ENCODE results near the gene POLR2M.

Gene POLR2M

DNA sequence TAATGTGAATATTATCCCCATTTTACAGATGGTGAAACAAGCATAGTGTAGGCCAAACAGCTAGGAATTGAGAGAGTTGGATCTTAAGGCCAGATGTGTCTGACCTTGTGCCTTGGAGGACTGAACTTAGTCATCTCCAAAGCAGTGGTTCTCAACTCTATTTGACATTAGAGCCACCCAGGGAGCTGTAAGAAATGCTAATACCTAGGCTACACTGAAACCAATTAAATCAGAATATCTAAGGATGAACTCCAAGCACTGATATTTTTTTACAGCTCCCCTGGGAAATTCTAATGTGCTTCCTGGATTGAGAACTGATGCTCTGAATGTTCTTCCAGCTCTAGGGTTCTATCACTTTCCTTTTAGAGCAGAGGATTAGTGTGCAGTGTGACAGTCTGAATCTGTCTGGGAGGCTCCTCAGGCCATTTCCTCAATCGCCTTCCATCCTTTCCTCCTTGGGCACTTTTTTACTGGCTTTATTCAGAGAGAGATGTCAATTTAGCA lies 32.3 kb downstream of the POLR2M start:
- ChIA-PET CTCF (interaction anchor here (1.2 kb wide), 1 partner anchor 124 kb away, joined by 3 read pairs; no protein-coding TSS in a partner anchor), POLR2A (interaction anchor here (0.6 kb wide), 1 partner anchor 1833 kb away, joined by 3 read pairs; no protein-coding TSS in a partner anchor)
- Histone ChIP-seq H3K4me1 (ENCODE audit: control insufficient read depth, insufficient read depth, low read length) (no peaks in the 10 kb centered on the region), H3K27ac (ENCODE audit: extremely low read depth, low read depth, low read length) (no peak overlapping the region), H3K9me3 (ENCODE audit: control insufficient read depth, insufficient read depth, low read depth, low read length) (no peaks in the 10 kb centered on the region), H3K36me3 (ENCODE audit: control insufficient read depth in 2 of 2, insufficient read depth in 1 of 2, low read length in 2 of 2) (no peaks in the 10 kb centered on the region), H3K4me3 (ENCODE audit: low read depth, low read length) (no peak overlapping the region)
- TF ChIP-seq, protein P1, sequence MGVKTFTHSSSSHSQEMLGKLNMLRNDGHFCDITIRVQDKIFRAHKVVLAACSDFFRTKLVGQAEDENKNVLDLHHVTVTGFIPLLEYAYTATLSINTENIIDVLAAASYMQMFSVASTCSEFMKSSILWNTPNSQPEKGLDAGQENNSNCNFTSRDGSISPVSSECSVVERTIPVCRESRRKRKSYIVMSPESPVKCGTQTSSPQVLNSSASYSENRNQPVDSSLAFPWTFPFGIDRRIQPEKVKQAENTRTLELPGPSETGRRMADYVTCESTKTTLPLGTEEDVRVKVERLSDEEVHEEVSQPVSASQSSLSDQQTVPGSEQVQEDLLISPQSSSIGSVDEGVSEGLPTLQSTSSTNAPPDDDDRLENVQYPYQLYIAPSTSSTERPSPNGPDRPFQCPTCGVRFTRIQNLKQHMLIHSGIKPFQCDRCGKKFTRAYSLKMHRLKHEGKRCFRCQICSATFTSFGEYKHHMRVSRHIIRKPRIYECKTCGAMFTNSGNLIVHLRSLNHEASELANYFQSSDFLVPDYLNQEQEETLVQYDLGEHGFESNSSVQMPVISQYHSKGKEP (tag by site-specific recombination; IDR thresholded peaks at IDR 0.05): no peak
- no peak for TF ChIP-seq EGR2 (tag by site-specific recombination; IDR thresholded peaks at IDR 0.05; ENCODE audit: low read depth)

DNA sequence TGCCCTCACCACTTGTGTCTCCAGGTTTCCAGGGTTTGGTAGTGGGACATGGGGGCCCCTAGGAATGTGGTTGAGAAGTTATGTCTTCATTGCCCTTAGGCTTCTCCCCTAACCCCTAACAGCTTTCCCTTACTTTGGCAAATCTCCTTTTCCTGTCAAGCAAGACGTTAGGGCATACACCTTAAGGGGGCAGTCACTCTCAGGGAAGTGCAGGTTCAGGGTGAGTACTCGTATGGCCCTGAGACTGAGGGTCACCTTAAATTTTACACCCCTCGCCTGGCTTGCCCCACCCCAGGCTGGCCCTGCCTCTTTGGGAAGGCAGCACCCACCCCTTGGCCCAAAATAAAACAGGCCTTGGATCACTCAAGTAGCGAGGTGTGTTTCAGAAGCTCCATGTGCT lies 33.5 kb downstream of the POLR2M start:
- ChIA-PET POLR2A (no interaction called here), CTCF (interaction anchor here (1.0 to 4.2 kb wide), 4 partner anchors 7 to 327 kb away, joined by 3 to 19 read pairs (median 4); no protein-coding TSS in a partner anchor)
- H3K9me3 ChIP-seq (ENCODE audit: control insufficient read depth, insufficient read depth, low read depth, low read length): no peaks in the 10 kb centered on the region
- no peak overlapping the region for H3K27ac ChIP-seq (ENCODE audit: extremely low read depth, low read depth, low read length)
- H3K4me3 ChIP-seq (ENCODE audit: low read depth, low read length): no peak overlapping the region
- no peaks in the 10 kb centered on the region for H3K4me1 ChIP-seq (ENCODE audit: control insufficient read depth, insufficient read depth, low read length)
- TF ChIP-seq ZNF2 (tag by site-specific recombination; IDR thresholded peaks at IDR 0.05) (no peak), SETDB1 (IDR thresholded peaks at IDR 0.05; ENCODE audit: insufficient read length, low read length) (no peak), ZNF324 (tag by site-specific recombination; IDR thresholded peaks at IDR 0.05) (no peak), BCL11B (tag by site-specific recombination; IDR thresholded peaks at IDR 0.05; ENCODE audit: low read depth) (no peak), ZNF292 (tag by site-specific recombination; IDR thresholded peaks at IDR 0.05; ENCODE audit: borderline replicate concordance, low read depth) (no peak), ZNF239 (tag by site-specific recombination; IDR thresholded peaks at IDR 0.05) (no peak), HOXA7 (CRISPR knock-in tag; IDR thresholded peaks at IDR 0.05; ENCODE audit: borderline replicate concordance) (no peak)
- TF ChIP-seq, protein P2, sequence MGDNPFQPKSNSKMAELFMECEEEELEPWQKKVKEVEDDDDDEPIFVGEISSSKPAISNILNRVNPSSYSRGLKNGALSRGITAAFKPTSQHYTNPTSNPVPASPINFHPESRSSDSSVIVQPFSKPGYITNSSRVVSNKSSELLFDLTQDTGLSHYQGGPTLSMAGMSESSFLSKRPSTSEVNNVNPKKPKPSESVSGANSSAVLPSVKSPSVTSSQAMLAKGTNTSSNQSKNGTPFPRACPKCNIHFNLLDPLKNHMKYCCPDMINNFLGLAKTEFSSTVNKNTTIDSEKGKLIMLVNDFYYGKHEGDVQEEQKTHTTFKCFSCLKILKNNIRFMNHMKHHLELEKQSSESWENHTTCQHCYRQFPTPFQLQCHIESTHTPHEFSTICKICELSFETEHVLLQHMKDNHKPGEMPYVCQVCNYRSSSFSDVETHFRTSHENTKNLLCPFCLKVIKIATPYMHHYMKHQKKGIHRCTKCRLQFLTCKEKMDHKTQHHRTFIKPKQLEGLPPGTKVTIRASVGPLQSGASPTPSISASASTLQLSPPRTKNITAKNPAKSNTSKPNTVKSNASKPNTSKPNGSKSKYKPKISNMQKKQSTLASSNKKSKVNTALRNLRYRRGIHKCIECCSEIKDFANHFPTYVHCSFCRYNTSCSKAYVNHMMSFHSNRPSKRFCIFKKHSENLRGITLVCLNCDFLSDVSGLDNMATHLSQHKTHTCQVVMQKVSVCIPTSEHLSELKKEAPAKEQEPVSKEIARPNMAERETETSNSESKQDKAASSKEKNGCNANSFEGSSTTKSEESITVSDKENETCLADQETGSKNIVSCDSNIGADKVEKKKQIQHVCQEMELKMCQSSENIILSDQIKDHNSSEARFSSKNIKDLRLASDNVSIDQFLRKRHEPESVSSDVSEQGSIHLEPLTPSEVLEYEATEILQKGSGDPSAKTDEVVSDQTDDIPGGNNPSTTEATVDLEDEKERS (tag by site-specific recombination; IDR thresholded peaks at IDR 0.05): no peak
- H3K36me3 ChIP-seq (ENCODE audit: control insufficient read depth in 2 of 2, insufficient read depth in 1 of 2, low read length in 2 of 2): no peaks in the 10 kb centered on the region

DNA sequence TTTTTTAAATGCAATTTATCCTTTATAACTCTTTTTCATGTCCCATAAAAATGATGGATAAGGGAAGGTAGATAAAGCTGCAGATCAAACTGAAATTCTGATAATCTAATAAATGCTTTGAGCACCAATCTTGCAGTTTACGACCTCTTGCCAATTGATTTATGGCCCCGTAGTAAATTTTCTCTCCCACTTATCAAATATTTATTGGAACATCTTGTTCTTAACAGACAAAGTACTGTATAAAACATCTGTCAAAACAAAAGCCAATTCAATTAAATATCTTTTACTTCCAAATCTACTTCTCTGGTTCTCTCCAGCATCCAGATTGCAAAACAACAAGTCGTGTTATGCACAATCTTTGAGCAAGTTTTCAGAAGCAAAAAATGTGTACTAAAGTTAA lies 34.6 kb downstream of the POLR2M start:
- POLR2A ChIA-PET: no interaction called here
- no peaks in the 10 kb centered on the region for H3K36me3 ChIP-seq (ENCODE audit: control insufficient read depth in 2 of 2, insufficient read depth in 1 of 2, low read length in 2 of 2)
- no peaks in the 10 kb centered on the region for H3K4me1 ChIP-seq (ENCODE audit: control insufficient read depth, insufficient read depth, low read length)
- no peak overlapping the region for H3K27ac ChIP-seq (ENCODE audit: extremely low read depth, low read depth, low read length)
- no peak overlapping the region for H3K4me3 ChIP-seq (ENCODE audit: low read depth, low read length)
- CTCF ChIA-PET: interaction anchor here (0.7 to 4.2 kb wide), 4 partner anchors 8 to 926 kb away, joined by 3 to 19 read pairs (median 4); no protein-coding TSS in a partner anchor
- TF ChIP-seq FEZF1 (tag by site-specific recombination; IDR thresholded peaks at IDR 0.05) (0 out of 2 replicates have a peak, but pooled peaks have one; percentile 15), WT1 (tag by site-specific recombination; IDR thresholded peaks at IDR 0.05) (no peak)
- TF ChIP-seq, protein P3, sequence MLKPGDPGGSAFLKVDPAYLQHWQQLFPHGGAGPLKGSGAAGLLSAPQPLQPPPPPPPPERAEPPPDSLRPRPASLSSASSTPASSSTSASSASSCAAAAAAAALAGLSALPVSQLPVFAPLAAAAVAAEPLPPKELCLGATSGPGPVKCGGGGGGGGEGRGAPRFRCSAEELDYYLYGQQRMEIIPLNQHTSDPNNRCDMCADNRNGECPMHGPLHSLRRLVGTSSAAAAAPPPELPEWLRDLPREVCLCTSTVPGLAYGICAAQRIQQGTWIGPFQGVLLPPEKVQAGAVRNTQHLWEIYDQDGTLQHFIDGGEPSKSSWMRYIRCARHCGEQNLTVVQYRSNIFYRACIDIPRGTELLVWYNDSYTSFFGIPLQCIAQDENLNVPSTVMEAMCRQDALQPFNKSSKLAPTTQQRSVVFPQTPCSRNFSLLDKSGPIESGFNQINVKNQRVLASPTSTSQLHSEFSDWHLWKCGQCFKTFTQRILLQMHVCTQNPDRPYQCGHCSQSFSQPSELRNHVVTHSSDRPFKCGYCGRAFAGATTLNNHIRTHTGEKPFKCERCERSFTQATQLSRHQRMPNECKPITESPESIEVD (tag by site-specific recombination; IDR thresholded peaks at IDR 0.05): peak; percentile 68
- no peaks in the 10 kb centered on the region for H3K9me3 ChIP-seq (ENCODE audit: control insufficient read depth, insufficient read depth, low read depth, low read length)

Measured in HEK293 (cell line).